H1 (cell line): ENCODE data around the gene GRK5. TPM values are rescaled to one million over a fixed set of nuclear protein-coding genes. Genes with fewer than 3 reads are reported as not detected.

ENCODE experiments used
- CTCF ChIA-PET: fragments of 300-600 bp; sonication (Branson Sonifier 250); formaldehyde crosslinking; loops from one replicate; lab custom pipeline; 2021; ENCODE audit not compliant: partially characterized antibody; lab: Charles Lee
- POLR2A ChIA-PET: fragments of 300-600 bp; sonication (Branson Sonifier 250); formaldehyde crosslinking; loops from one replicate; lab custom pipeline; 2021; ENCODE audit warnings: inconsistent platforms; ENCODE audit not compliant: partially characterized antibody; lab: Charles Lee
- DNase-seq, 2 experiments: peaks; one replicate each; pipeline versions ENCODE4 v3.0.0 to v3.0.0-alpha.2; 2010 to 2022; ENCODE audit warnings: low spot score in 2 of 2, low read depth in 1 of 2, mixed read lengths in 1 of 2
- FAIRE-seq: peaks from 2 replicates; lab custom pipeline; 2011; peaks lifted over from hg19 to GRCh38; lab: Jason Lieb, UNC
- H2AFZ ChIP-seq: 2 replicates; pipeline ENCODE4 v1.8.1; 2012; ENCODE audit warnings: low read length, inconsistent platforms
- H2AK5ac ChIP-seq: 2 replicates; pipeline ENCODE4 v1.6.1; 2013; ENCODE audit warnings: low read depth, low read length
- H2BK120ac ChIP-seq: replicated peaks from 2 replicates; pipeline ENCODE3; 2013; ENCODE audit warnings: low read depth, low read length, inconsistent platforms
- H2BK12ac ChIP-seq: 2 replicates; pipeline ENCODE4 v1.6.1; 2013; ENCODE audit warnings: low read depth, low read length
- H2BK15ac ChIP-seq: 2 replicates; pipeline ENCODE4 v1.6.1; 2013; ENCODE audit warnings: low read length
- H2BK20ac ChIP-seq: 2 replicates; pipeline ENCODE4 v1.6.1; 2013; ENCODE audit warnings: low read length
- H2BK5ac ChIP-seq: 2 replicates; pipeline ENCODE4 v1.6.1; 2013; ENCODE audit warnings: low read depth, low read length
- H3K14ac ChIP-seq: 2 replicates; pipeline ENCODE4 v1.6.1; 2013; ENCODE audit warnings: inconsistent platforms; ENCODE audit not compliant: insufficient read length
- H3K18ac ChIP-seq: 2 replicates; pipeline ENCODE4 v1.6.1; 2013; ENCODE audit warnings: low read length; ENCODE audit errors: extremely low read depth
- H3K23ac ChIP-seq: 2 replicates; pipeline ENCODE4 v1.6.1; 2013; ENCODE audit warnings: inconsistent platforms; ENCODE audit not compliant: insufficient read length
- H3K23me2 ChIP-seq: 2 replicates; pipeline ENCODE4 v1.6.1; 2013; ENCODE audit warnings: low read depth, low read length
- H3K27ac ChIP-seq: 2 replicates; pipeline ENCODE4 v1.6.1; 2011; ENCODE audit warnings: low read depth, low read length, inconsistent platforms
- H3K27me3 ChIP-seq, 4 experiments: replicated peaks in 1 of 4; 1 replicate in 1 of 4; 2 replicates in 3 of 4; pipeline versions ENCODE4 v1.6.1 to v1.8.1; 2011 to 2013; ENCODE audit warnings: low read length in 3 of 4, mild to moderate bottlenecking in 3 of 4, inconsistent platforms in 2 of 4, mixed read lengths in 2 of 4, moderate library complexity in 1 of 4; ENCODE audit not compliant: control insufficient read depth in 3 of 4, insufficient read depth in 3 of 4; ENCODE audit errors: extremely low read depth in 1 of 4
- H3K36me3 ChIP-seq, 4 experiments: 2 replicates each; pipeline versions ENCODE4 v1.6.1 to v1.8.1; 2011 to 2013; ENCODE audit warnings: mild to moderate bottlenecking in 4 of 4, low read length in 3 of 4, moderate library complexity in 2 of 4, control low read depth in 1 of 4, inconsistent platforms in 1 of 4; ENCODE audit not compliant: insufficient read depth in 4 of 4, control insufficient read depth in 2 of 4
- H3K4ac ChIP-seq: replicated peaks from 2 replicates; pipeline ENCODE3; 2013; ENCODE audit warnings: low read length, low read depth, mixed read lengths, inconsistent platforms; ENCODE audit not compliant: insufficient read length
- H3K4me1 ChIP-seq, 4 experiments: replicated peaks in 1 of 4; 1 replicate in 1 of 4; 2 replicates in 3 of 4; pipeline versions ENCODE4 v1.6.1 to v1.8.1; 2011 to 2013; ENCODE audit warnings: low read length in 3 of 4, inconsistent platforms in 2 of 4, mixed read lengths in 1 of 4; ENCODE audit not compliant: insufficient read depth in 4 of 4, control insufficient read depth in 3 of 4
- H3K4me2 ChIP-seq, 2 experiments: 2 replicates each; pipeline versions ENCODE4 v1.6.1 to v1.8.1; 2011 to 2013; ENCODE audit warnings: low read depth in 2 of 2, low read length in 2 of 2, control low read depth in 1 of 2, inconsistent platforms in 1 of 2, mild to moderate bottlenecking in 1 of 2; ENCODE audit not compliant: insufficient read depth in 1 of 2
- H3K4me3 ChIP-seq, 4 experiments: fragments of 200-600, 300-600 bp in 1 of 4; sonication (generic), shearing (Covaris generic), sonication (Bioruptor Twin) in 1 of 4; 2 replicates each; pipeline versions ENCODE4 v1.5.1 to v1.8.1; 2011 to 2016; ENCODE audit warnings: low read length in 4 of 4, low read depth in 3 of 4, control low read depth in 2 of 4, inconsistent platforms in 2 of 4, mild to moderate bottlenecking in 2 of 4, mixed read lengths in 1 of 4, moderate library complexity in 1 of 4; ENCODE audit not compliant: insufficient read depth in 2 of 4; ENCODE audit errors: extremely low read depth in 1 of 4
- H3K56ac ChIP-seq: replicated peaks from 2 replicates; pipeline ENCODE3; 2013; ENCODE audit warnings: low read depth, mild to moderate bottlenecking, mixed read lengths, low read length, inconsistent platforms; ENCODE audit not compliant: insufficient read length
- H3K79me1 ChIP-seq: 2 replicates; pipeline ENCODE4 v1.6.1; 2013; ENCODE audit warnings: low read depth, low read length, control low read depth
- H3K79me2 ChIP-seq, 2 experiments: 2 replicates each; pipeline versions ENCODE4 v1.6.1 to v1.8.1; 2012 to 2013; ENCODE audit warnings: low read length in 2 of 2, mild to moderate bottlenecking in 2 of 2, inconsistent platforms in 1 of 2; ENCODE audit not compliant: insufficient read depth in 2 of 2, control insufficient read depth in 1 of 2
- H3K9ac ChIP-seq, 4 experiments: replicated peaks in 1 of 4; 1 replicate in 1 of 4; 2 replicates in 3 of 4; pipeline versions ENCODE4 v1.6.1 to v1.8.1; 2011 to 2013; ENCODE audit warnings: low read depth in 3 of 4, low read length in 3 of 4, control low read depth in 2 of 4, mild to moderate bottlenecking in 2 of 4, moderate library complexity in 2 of 4, inconsistent platforms in 1 of 4; ENCODE audit errors: extremely low read depth in 1 of 4
- H3K9me3 ChIP-seq, 2 experiments: 2 replicates each; pipeline versions ENCODE4 v1.6.1 to v1.8.1; 2012 to 2013; ENCODE audit warnings: mild to moderate bottlenecking in 2 of 2, moderate library complexity in 2 of 2, control low read depth in 1 of 2, inconsistent platforms in 1 of 2, low read depth in 1 of 2, low read length in 1 of 2, mixed read lengths in 1 of 2; ENCODE audit not compliant: insufficient read depth in 2 of 2
- H4K20me1 ChIP-seq, 2 experiments: replicated peaks in 1 of 2; 2 replicates each; pipeline versions ENCODE3 to v1.8.1; 2011 to 2013; ENCODE audit warnings: inconsistent platforms in 2 of 2, low read length in 2 of 2, mild to moderate bottlenecking in 1 of 2; ENCODE audit not compliant: insufficient read depth in 2 of 2, control insufficient read depth in 1 of 2
- H4K5ac ChIP-seq: 2 replicates; pipeline ENCODE4 v1.6.1; 2013; ENCODE audit warnings: low read length, low read depth, mixed read lengths, inconsistent platforms; ENCODE audit not compliant: insufficient read length
- H4K8ac ChIP-seq: 2 replicates; pipeline ENCODE4 v1.8.0; 2013; ENCODE audit warnings: mild to moderate bottlenecking, moderate library complexity, low read length, inconsistent platforms; ENCODE audit not compliant: insufficient read depth; ENCODE audit errors: extremely low read depth
- H4K91ac ChIP-seq: replicated peaks from 2 replicates; pipeline ENCODE3; 2013; ENCODE audit warnings: low read length, mixed read lengths, inconsistent platforms; ENCODE audit not compliant: insufficient read length
- CREB1 ChIP-seq: IDR thresholded peaks from 2 replicates; pipeline ENCODE4 v1.6.1; 2012; ENCODE audit warnings: inconsistent platforms
- E2F6 ChIP-seq: IDR thresholded peaks from 2 replicates; pipeline ENCODE4 v1.6.1; 2012; ENCODE audit warnings: inconsistent platforms
- EGR1 ChIP-seq: IDR thresholded peaks from 2 replicates; pipeline ENCODE4 v1.6.1; 2011; ENCODE audit warnings: low read depth, low read length, borderline replicate concordance
- EZH2 ChIP-seq: fragments of 200-600 bp; sonication (generic); IDR thresholded peaks from 2 replicates; pipeline ENCODE4 v1.7.1; 2012; ENCODE audit warnings: low read depth, mild to moderate bottlenecking, moderate library complexity, low read length, inconsistent platforms; ENCODE audit not compliant: severe bottlenecking
- FOSL1 ChIP-seq: IDR thresholded peaks from 2 replicates; pipeline ENCODE4 v1.6.1; 2011; ENCODE audit warnings: mild to moderate bottlenecking, low read depth, low read length, moderate library complexity; ENCODE audit not compliant: insufficient read depth
- MAX ChIP-seq: IDR thresholded peaks from 2 replicates; pipeline ENCODE4 v1.6.1; 2012; ENCODE audit warnings: inconsistent platforms
- NANOG ChIP-seq: IDR thresholded peaks from 2 replicates; pipeline ENCODE4 v1.6.1; 2011; ENCODE audit warnings: low read length, low read depth, mild to moderate bottlenecking, inconsistent platforms; ENCODE audit not compliant: insufficient read depth, poor library complexity, severe bottlenecking
- RBBP5 ChIP-seq: IDR thresholded peaks from 2 replicates; pipeline ENCODE4 v1.7.1; 2012; ENCODE audit warnings: low read depth, mild to moderate bottlenecking, inconsistent platforms, low read length, moderate library complexity, borderline replicate concordance
- RXRA ChIP-seq: IDR thresholded peaks from 2 replicates; pipeline ENCODE4 v1.6.1; 2011; ENCODE audit warnings: low read depth, mild to moderate bottlenecking, low read length, moderate library complexity; ENCODE audit not compliant: insufficient read depth
- SAP30 ChIP-seq: fragments of 300-600 bp; sonication (generic); IDR thresholded peaks from 2 replicates; pipeline ENCODE4 v1.7.1; 2012; ENCODE audit warnings: low read length, moderate library complexity, mild to moderate bottlenecking, inconsistent platforms; ENCODE audit not compliant: insufficient read depth, insufficient replicate concordance
- SIRT6 ChIP-seq: IDR thresholded peaks from one replicate; pipeline ENCODE4 v1.7.1; 2012; ENCODE audit warnings: low read length, inconsistent platforms
- TAF1 ChIP-seq: IDR thresholded peaks from 2 replicates; pipeline ENCODE4 v1.6.1; 2011; ENCODE audit warnings: mild to moderate bottlenecking, low read depth, low read length
- TAF7 ChIP-seq: optimal IDR thresholded peaks from 2 replicates; pipeline ENCODE3; 2011; ENCODE audit warnings: low read depth, mild to moderate bottlenecking, inconsistent platforms, low read length, moderate library complexity, borderline replicate concordance
- TEAD4 ChIP-seq: IDR thresholded peaks from 2 replicates; pipeline ENCODE4 v1.6.1; 2012; ENCODE audit warnings: low read depth, low read length, inconsistent platforms, mixed read lengths
- WGBS, 2 experiments: shearing (Covaris generic) in 1 of 2; methylation state at CpG; one replicate each; pipeline versions ENCODE4 v1.1.6 to v1.1.7; 2013 to 2015; ENCODE audit warnings: low lambda C conversion rate in 2 of 2, mixed read lengths in 2 of 2, inconsistent platforms in 1 of 2, low coverage in 1 of 2, missing lambda C conversion rate in 1 of 2; ENCODE audit not compliant: insufficient replicate concordance in 2 of 2, insufficient coverage in 1 of 2, insufficient read length in 1 of 2; ENCODE audit errors: extremely low coverage in 1 of 2, missing lambda C conversion rate in 1 of 2; 5-methylcytosine and 5-hydroxymethylcytosine counted together
- polyA plus RNA-seq, 7 experiments: library from polyadenylated mRNA; depleted of rRNA in 3 of 7; stranded (reverse) in 5 of 7; unstranded in 2 of 7; fragments of >200 nt in 5 of 7; fragments of 200-250 nt in 2 of 7; gene quantifications; 1 replicate in 5 of 7; 2 replicates in 1 of 7; 4 replicates in 1 of 7; pipeline versions ENCODE4 v1.2.1 to v1.2.3, GENCODE V29; 2011 to 2013; ENCODE audit warnings: missing spikeins in 2 of 7, mixed read lengths in 2 of 7
- total RNA-seq: library from RNA; stranded (reverse); fragmentation: NEBNext Ultra II Directional; extraction: Animal tissue kit (Norgen Biotek cat#: 25700); gene quantifications from 2 replicates; pipeline ENCODE4 v1.2.1, GENCODE V29; 2021

Gene GRK5
- total and polyA plus RNA-seq, 2 of the 8 experiments (the other 6 are each of a cell fraction or from before 2014, with no cell fraction given) = 0.54 to 2.5 TPM

- Histone ChIP-seq H3K9me3 (no peaks in the 10 kb centered on the region), H3K23ac (no peak overlapping the region), H4K20me1 (no peaks in the 10 kb centered on the region), H2AFZ (no peak overlapping the region), H3K9ac (no peak overlapping the region), H3K79me1 (no peaks in the 10 kb centered on the region), H4K5ac (no peak overlapping the region), H3K27ac (no peak overlapping the region), H2BK5ac (no peak overlapping the region), H4K91ac (no peak overlapping the region), H3K36me3 (no peaks in the 10 kb centered on the region; a peak in 2 of 8 replicates), H2BK20ac (no peak overlapping the region), H3K27me3 (no peaks in the 10 kb centered on the region), H3K23me2 (no peaks in the 10 kb centered on the region), H4K8ac (no peak overlapping the region), H2BK120ac (no peak overlapping the region), H3K14ac (no peak overlapping the region), H3K4ac (no peak overlapping the region), H3K56ac (no peak overlapping the region), H3K79me2 (no peaks in the 10 kb centered on the region), H2AK5ac (no peak overlapping the region), H2BK12ac (no peak overlapping the region), H2BK15ac (no peak overlapping the region), H3K4me3 (no peak overlapping the region), H3K4me1 (no peaks in the 10 kb centered on the region), H3K4me2 (no peak overlapping the region), H3K18ac (no peak overlapping the region)
- TF ChIP-seq MAX (no peak), E2F6 (no peak), RXRA (no peak), EGR1 (no peak), RBBP5 (no peak), TAF7 (no peak), NANOG (no peak), SAP30 (no peak), CREB1 (no peak), SIRT6 (no peak), EZH2 (no peak), TEAD4 (no peak), FOSL1 (no peak), TAF1 (no peak)
- FAIRE-seq = no peak
- 71% methylated on average over 1 of the region's 1 CpG; no CpG with 5 or more reads in 1 of the 2 experiments for WGBS, 2 experiments
- ChIA-PET POLR2A (no interaction called here), CTCF (no interaction called here)
- no peak for DNase-seq
These were observed 196.6 kb downstream of the GRK5 start for GRCh38 chr10:119403921-119404320.
